B cell (primary cell): ENCODE data around the gene BECN2. TPM values are rescaled to one million over a fixed set of nuclear protein-coding genes. Genes with fewer than 3 reads are reported as not detected.

Experiments used
- ATAC-seq: fragments of 200-7000 bp; cut with Tn5 transposase; one replicate; pipeline ENCODE4 v1.10.0; 2021; ENCODE audit warnings: low read depth, mild to moderate bottlenecking, moderate number of reproducible peaks, moderate library complexity
- CTCF ChIA-PET: fragments of 350-600 bp; sonication (Branson Sonifier 250); formaldehyde crosslinking; loops from one replicate; lab custom pipeline; 2021; ENCODE audit warnings: antibody characterized with exemption, inconsistent platforms; lab: Charles Lee
- POLR2A ChIA-PET: fragments of 350-600 bp; sonication (Branson Sonifier 250); formaldehyde crosslinking; loops from one replicate; lab custom pipeline; 2021; ENCODE audit warnings: antibody characterized with exemption; lab: Charles Lee
- DNase-seq: peaks from one replicate; pipeline ENCODE4 v3.0.0; 2013
- H2AFZ ChIP-seq: 2 replicates; pipeline ENCODE4 v1.6.1; 2012; ENCODE audit warnings: mild to moderate bottlenecking, low read depth, low read length; ENCODE audit not compliant: insufficient read depth, poor library complexity, severe bottlenecking
- H3K27ac ChIP-seq, 2 donors: 1 replicate in 1 of 2; 2 replicates in 1 of 2; pipeline ENCODE4 v1.5.1; 2012 to 2013; ENCODE audit warnings: low read length in 2 of 2, mild to moderate bottlenecking in 2 of 2, moderate library complexity in 1 of 2
- H3K27me3 ChIP-seq, 4 experiments: fragments of 200-600 bp in 1 of 4; sonication (generic) in 1 of 4; replicated peaks in 1 of 4; 1 replicate in 2 of 4; 2 replicates in 2 of 4; pipeline versions ENCODE4 v1.6.1 to v1.7.0; 2013 to 2016; ENCODE audit warnings: low read length in 3 of 4, mild to moderate bottlenecking in 2 of 4, mixed read lengths in 1 of 4, moderate library complexity in 1 of 4; ENCODE audit not compliant: insufficient read depth in 4 of 4, control insufficient read depth in 3 of 4; ENCODE audit errors: control extremely low read depth in 1 of 4
- H3K36me3 ChIP-seq, 2 experiments: replicated peaks in 1 of 2; 1 replicate in 1 of 2; 2 replicates in 1 of 2; pipeline versions ENCODE4 v1.6.1 to v1.7.1; 2013; ENCODE audit warnings: low read length in 1 of 2; ENCODE audit not compliant: insufficient read depth in 2 of 2, control insufficient read depth in 1 of 2; ENCODE audit errors: control extremely low read depth in 1 of 2, extremely low read depth in 1 of 2
- H3K4me1 ChIP-seq, 2 donors: fragments of 200-600 bp in 1 of 2; sonication (generic) in 1 of 2; 1 replicate in 1 of 2; 2 replicates in 1 of 2; pipeline versions ENCODE4 v1.5.1 to v1.6.1; 2013 to 2017; ENCODE audit warnings: low read length in 2 of 2; ENCODE audit not compliant: control insufficient read depth in 2 of 2, insufficient read depth in 2 of 2
- H3K4me2 ChIP-seq: replicated peaks from 2 replicates; pipeline ENCODE3; 2012; ENCODE audit warnings: mild to moderate bottlenecking, low read depth, low read length; ENCODE audit not compliant: poor library complexity, severe bottlenecking
- H3K4me3 ChIP-seq, 5 experiments: fragments of 200-600 bp in 1 of 5; sonication (generic) in 1 of 5; 1 replicate in 3 of 5; 2 replicates in 2 of 5; pipeline versions ENCODE4 v1.5.1 to v1.7.0; 2011 to 2016; ENCODE audit warnings: low read length in 4 of 5, mild to moderate bottlenecking in 4 of 5, low read depth in 2 of 5, control low read depth in 1 of 5, moderate library complexity in 1 of 5; ENCODE audit not compliant: insufficient read depth in 1 of 5; ENCODE audit errors: control extremely low read depth in 1 of 5, extremely low read depth in 1 of 5
- H3K79me2 ChIP-seq: fragments of 200-600 bp; sonication (generic); one replicate; pipeline ENCODE4 v1.6.0; 2016; ENCODE audit warnings: low read length; ENCODE audit not compliant: control insufficient read depth, insufficient read depth
- H3K9ac ChIP-seq: fragments of 200-600 bp; sonication (generic); 2 replicates; pipeline ENCODE4 v1.6.1; 2017; ENCODE audit warnings: mild to moderate bottlenecking, low read length, moderate library complexity
- H3K9me3 ChIP-seq, 3 donors: one replicate each; pipeline versions ENCODE4 v1.6.1 to v1.7.1; 2013; ENCODE audit warnings: low read length in 2 of 3; ENCODE audit not compliant: control insufficient read depth in 2 of 3, insufficient read depth in 1 of 3; ENCODE audit errors: control extremely low read depth in 1 of 3
- H4K20me1 ChIP-seq: 2 replicates; pipeline ENCODE4 v1.6.0; 2012; ENCODE audit warnings: mild to moderate bottlenecking, low read length; ENCODE audit not compliant: insufficient read depth, control insufficient read depth, poor library complexity, severe bottlenecking
- H3K27ac Mint-ChIP-seq: one replicate; pipeline ENCODE4 v1.8.0; 2021; ENCODE audit warnings: mixed read lengths
- H3K27me3 Mint-ChIP-seq: one replicate; pipeline ENCODE4 v1.8.0; 2021; ENCODE audit warnings: mixed read lengths
- H3K4me1 Mint-ChIP-seq: one replicate; pipeline ENCODE4 v1.8.0; 2021; ENCODE audit warnings: mixed read lengths
- H3K4me3 Mint-ChIP-seq: one replicate; pipeline ENCODE4 v1.8.0; 2021; ENCODE audit warnings: mixed read lengths
- H3K9me3 Mint-ChIP-seq: one replicate; pipeline ENCODE4 v1.8.0; 2022; ENCODE audit warnings: mixed read lengths; ENCODE audit not compliant: insufficient read depth
- EZH2 ChIP-seq: IDR thresholded peaks from 2 replicates; pipeline ENCODE4 v1.6.1; 2012; ENCODE audit warnings: borderline replicate concordance, low read depth, mild to moderate bottlenecking, moderate library complexity, low read length; ENCODE audit not compliant: insufficient read depth, poor library complexity, severe bottlenecking
- WGBS: methylation state at CpG from one replicate; pipeline ENCODE4 v1.1.5; 2013; ENCODE audit warnings: missing lambda C conversion rate; ENCODE audit not compliant: insufficient coverage; 5-methylcytosine and 5-hydroxymethylcytosine counted together
- intact Hi-C: fragments of 100-400 bp; cut with micrococcal nuclease; formaldehyde crosslinking; loops from one replicate; pipeline ENCODE4 v1.10.0; 2022
- polyA plus RNA-seq: library from polyadenylated mRNA; depleted of rRNA; stranded (reverse); fragments of >200 nt; gene quantifications from 2 replicates; pipeline ENCODE4 v1.2.3, GENCODE V29; 2012
- total RNA-seq, 2 donors: library from RNA; stranded (reverse); fragments of 120-200 nt in 1 of 2; gene quantifications; 1 replicate in 1 of 2; 2 replicates in 1 of 2; pipeline versions ENCODE4 v1.2.3 to v1.2.4, GENCODE V29; 2013 to 2022
- TF ChIP-seq, protein P1 (sequence below): fragments of 200-600 bp; IDR thresholded peaks from one replicate; pipeline ENCODE4 v1.8.0; 2022; ENCODE audit warnings: antibody characterized with exemption, mild to moderate bottlenecking

BECN2 gene
- total and polyA plus RNA-seq, 2 donors (not counting 1 experiment from before 2014, with no cell fraction given) = not detected

GRCh38 chr1:241927321-241927720 lies 30.2 kb upstream of the BECN2 start:
- ChIA-PET CTCF (no interaction called here), POLR2A (no interaction called here)
- H3K79me2 ChIP-seq = no peaks in the 10 kb centered on the region
- no peaks in the 10 kb centered on the region for H3K36me3 ChIP-seq
- Mint-ChIP-seq H3K27ac (no peak overlapping the region), H3K4me3 (no peak overlapping the region), H3K9me3 (no peaks in the 10 kb centered on the region), H3K4me1 (no peaks in the 10 kb centered on the region), H3K27me3 (peaks cover 5% of the 10 kb centered on the region)
- 95% methylated on average over 2 of the region's 4 CpGs for WGBS
- no peak overlapping the region for H3K9ac ChIP-seq
- no peaks in the 10 kb centered on the region for H3K9me3 ChIP-seq
- no peaks in the 10 kb centered on the region for H3K27me3 ChIP-seq
- H3K27ac ChIP-seq = no peak overlapping the region
- no peak overlapping the region for H2AFZ ChIP-seq
- DNase-seq = no peak
- H4K20me1 ChIP-seq = no peaks in the 10 kb centered on the region
- H3K4me3 ChIP-seq = no peak overlapping the region
- TF ChIP-seq EZH2 = no peak
- TF ChIP-seq, protein P1, sequence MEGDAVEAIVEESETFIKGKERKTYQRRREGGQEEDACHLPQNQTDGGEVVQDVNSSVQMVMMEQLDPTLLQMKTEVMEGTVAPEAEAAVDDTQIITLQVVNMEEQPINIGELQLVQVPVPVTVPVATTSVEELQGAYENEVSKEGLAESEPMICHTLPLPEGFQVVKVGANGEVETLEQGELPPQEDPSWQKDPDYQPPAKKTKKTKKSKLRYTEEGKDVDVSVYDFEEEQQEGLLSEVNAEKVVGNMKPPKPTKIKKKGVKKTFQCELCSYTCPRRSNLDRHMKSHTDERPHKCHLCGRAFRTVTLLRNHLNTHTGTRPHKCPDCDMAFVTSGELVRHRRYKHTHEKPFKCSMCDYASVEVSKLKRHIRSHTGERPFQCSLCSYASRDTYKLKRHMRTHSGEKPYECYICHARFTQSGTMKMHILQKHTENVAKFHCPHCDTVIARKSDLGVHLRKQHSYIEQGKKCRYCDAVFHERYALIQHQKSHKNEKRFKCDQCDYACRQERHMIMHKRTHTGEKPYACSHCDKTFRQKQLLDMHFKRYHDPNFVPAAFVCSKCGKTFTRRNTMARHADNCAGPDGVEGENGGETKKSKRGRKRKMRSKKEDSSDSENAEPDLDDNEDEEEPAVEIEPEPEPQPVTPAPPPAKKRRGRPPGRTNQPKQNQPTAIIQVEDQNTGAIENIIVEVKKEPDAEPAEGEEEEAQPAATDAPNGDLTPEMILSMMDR = no peak
- H3K4me2 ChIP-seq = no peak overlapping the region
- intact Hi-C loops = no loop called here
- no peak for ATAC-seq
- no peaks in the 10 kb centered on the region for H3K4me1 ChIP-seq

GRCh38 chr1:241932845-241933244 lies 24.7 kb upstream of the BECN2 start:
- H4K20me1 ChIP-seq = no peaks in the 10 kb centered on the region
- H3K9me3 ChIP-seq = no peaks in the 10 kb centered on the region
- intact Hi-C loops = no loop called here
- H3K27ac Mint-ChIP-seq = no peak overlapping the region
- H3K36me3 ChIP-seq = no peaks in the 10 kb centered on the region
- CTCF ChIA-PET = interaction anchor here (0.7 kb wide), 1 partner anchor 11 kb away, joined by 3 read pairs; no protein-coding TSS in a partner anchor
- H3K4me3 Mint-ChIP-seq = no peak overlapping the region
- 64% methylated on average over 3 of the region's 6 CpGs for WGBS
- H2AFZ ChIP-seq = no peak overlapping the region
- no peak overlapping the region for H3K4me2 ChIP-seq
- DNase-seq = no peak
- peaks cover 5% of the 10 kb centered on the region for H3K27me3 Mint-ChIP-seq
- H3K27ac ChIP-seq = no peak overlapping the region
- H3K27me3 ChIP-seq = no peaks in the 10 kb centered on the region
- no peaks in the 10 kb centered on the region for H3K4me1 ChIP-seq
- H3K9ac ChIP-seq = no peak overlapping the region
- no peaks in the 10 kb centered on the region for H3K4me1 Mint-ChIP-seq
- POLR2A ChIA-PET = no interaction called here
- H3K9me3 Mint-ChIP-seq = no peaks in the 10 kb centered on the region
- TF ChIP-seq, protein P1 = no peak
- TF ChIP-seq EZH2 = no peak
- H3K79me2 ChIP-seq = no peaks in the 10 kb centered on the region
- H3K4me3 ChIP-seq = no peak overlapping the region
- no peak for ATAC-seq
